Astrocyte (in vitro differentiated cells and primary cell): Measurements from ENCODE around the gene TP53AIP1.

Experiments
- CTCF ChIP-seq: IDR thresholded peaks from 2 replicates; pipeline ENCODE4 v1.5.1; 2011; ENCODE audit warnings: low read depth, mild to moderate bottlenecking, inconsistent platforms, low read length, moderate library complexity; ENCODE audit not compliant: insufficient read depth
- EZH2 ChIP-seq: IDR thresholded peaks from 2 replicates; pipeline ENCODE4 v1.6.1; 2012; ENCODE audit warnings: mild to moderate bottlenecking, low read length, inconsistent platforms; ENCODE audit not compliant: insufficient read depth

- no peak for TF ChIP-seq CTCF
- no peak for TF ChIP-seq EZH2
Measured at GRCh38 chr11:128936606-128937251, 5.9 kb downstream of the TP53AIP1 start.
